ENCODE measurements around the gene MAGI1. TPM values are rescaled to one million over a fixed set of nuclear protein-coding genes. Genes with fewer than 3 reads are reported as not detected.

The MAGI1 gene
- total and polyA plus RNA-seq, 2 donors (not counting 1 experiment from before 2014, with no cell fraction given), result 15.7 to 23.7 TPM

- DNase-seq (ENCODE audit: low read depth in 2 of 2), result no peak
- H3K79me2 ChIP-seq (ENCODE audit: control insufficient read depth, insufficient read depth, low read length), result no peaks in the 10 kb centered on the region
- H3K9me3 ChIP-seq (ENCODE audit: control insufficient read depth, insufficient read depth, low read depth, low read length), result no peaks in the 10 kb centered on the region
- no peaks in the 10 kb centered on the region for H3K27me3 ChIP-seq (ENCODE audit: control insufficient read depth, insufficient read depth, low read length)
- no peak overlapping the region for H2AFZ ChIP-seq (ENCODE audit: low read length)
- no peak overlapping the region for H3K4me2 ChIP-seq (ENCODE audit: extremely low read depth, insufficient read depth, low read length)
- no peak for TF ChIP-seq EZH2 (IDR thresholded peaks at IDR 0.05; ENCODE audit: low read length, missing control alignments)
- TF ChIP-seq, protein P1, sequence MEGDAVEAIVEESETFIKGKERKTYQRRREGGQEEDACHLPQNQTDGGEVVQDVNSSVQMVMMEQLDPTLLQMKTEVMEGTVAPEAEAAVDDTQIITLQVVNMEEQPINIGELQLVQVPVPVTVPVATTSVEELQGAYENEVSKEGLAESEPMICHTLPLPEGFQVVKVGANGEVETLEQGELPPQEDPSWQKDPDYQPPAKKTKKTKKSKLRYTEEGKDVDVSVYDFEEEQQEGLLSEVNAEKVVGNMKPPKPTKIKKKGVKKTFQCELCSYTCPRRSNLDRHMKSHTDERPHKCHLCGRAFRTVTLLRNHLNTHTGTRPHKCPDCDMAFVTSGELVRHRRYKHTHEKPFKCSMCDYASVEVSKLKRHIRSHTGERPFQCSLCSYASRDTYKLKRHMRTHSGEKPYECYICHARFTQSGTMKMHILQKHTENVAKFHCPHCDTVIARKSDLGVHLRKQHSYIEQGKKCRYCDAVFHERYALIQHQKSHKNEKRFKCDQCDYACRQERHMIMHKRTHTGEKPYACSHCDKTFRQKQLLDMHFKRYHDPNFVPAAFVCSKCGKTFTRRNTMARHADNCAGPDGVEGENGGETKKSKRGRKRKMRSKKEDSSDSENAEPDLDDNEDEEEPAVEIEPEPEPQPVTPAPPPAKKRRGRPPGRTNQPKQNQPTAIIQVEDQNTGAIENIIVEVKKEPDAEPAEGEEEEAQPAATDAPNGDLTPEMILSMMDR (conservative IDR thresholded peaks at IDR 0.05 in 1 of 2, IDR thresholded peaks at IDR 0.05 in 1 of 2; ENCODE audit: low read depth in 1 of 2, low read length in 2 of 2), result no peak
- no peaks in the 10 kb centered on the region for H4K20me1 ChIP-seq (ENCODE audit: control insufficient read depth, extremely low read depth, insufficient read depth, low read length)
- no peak overlapping the region for H3K27ac ChIP-seq (ENCODE audit: insufficient read depth, low read length)
- H3K4me1 ChIP-seq (ENCODE audit: control insufficient read depth, extremely low read depth, insufficient read depth, low read length), result no peaks in the 10 kb centered on the region
- no peaks in the 10 kb centered on the region for H3K36me3 ChIP-seq (ENCODE audit: control insufficient read depth, insufficient read depth, low read length)
- H3K9ac ChIP-seq (ENCODE audit: insufficient read depth, low read length), result no peak overlapping the region
- H3K4me3 ChIP-seq (replicated peaks in 1 of 4; ENCODE audit: control extremely low read depth in 1 of 4, insufficient read depth in 1 of 4, low read depth in 3 of 4, low read length in 4 of 4), result no peak overlapping the region
These were observed 691.6 kb downstream of the MAGI1 start for GRCh38 chr3:65347166-65347565.

DNA sequence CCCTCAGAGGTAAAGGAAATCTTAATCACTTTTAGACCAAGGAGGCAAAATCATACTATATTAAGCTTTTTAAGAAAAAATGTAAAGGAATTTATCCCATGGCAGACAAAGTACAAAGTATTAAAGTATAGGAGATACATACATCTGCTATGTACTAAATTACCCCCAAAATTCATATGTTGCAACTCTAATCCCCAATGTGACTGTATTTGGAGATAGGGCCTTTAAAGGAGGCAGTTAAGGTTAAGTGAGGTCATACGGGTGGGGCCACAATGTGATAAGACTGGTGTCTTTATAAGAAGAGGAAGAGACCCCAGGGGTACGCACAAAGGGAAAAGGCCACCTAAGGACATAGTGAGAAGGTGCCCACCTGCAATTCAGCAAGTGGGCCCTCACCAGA lies 693.9 kb downstream of the MAGI1 start:
- no peaks in the 10 kb centered on the region for H3K4me1 ChIP-seq (ENCODE audit: control insufficient read depth, extremely low read depth, insufficient read depth, low read length)
- H3K9ac ChIP-seq (ENCODE audit: insufficient read depth, low read length), result no peak overlapping the region
- no peaks in the 10 kb centered on the region for H3K79me2 ChIP-seq (ENCODE audit: control insufficient read depth, insufficient read depth, low read length)
- H3K36me3 ChIP-seq (ENCODE audit: control insufficient read depth, insufficient read depth, low read length), result no peaks in the 10 kb centered on the region
- no peak for DNase-seq (ENCODE audit: low read depth in 2 of 2)
- no peak for TF ChIP-seq EZH2 (IDR thresholded peaks at IDR 0.05; ENCODE audit: low read length, missing control alignments)
- TF ChIP-seq, protein P1 (conservative IDR thresholded peaks at IDR 0.05 in 1 of 2, IDR thresholded peaks at IDR 0.05 in 1 of 2; ENCODE audit: low read depth in 1 of 2, low read length in 2 of 2), result no peak
- no peak overlapping the region for H3K27ac ChIP-seq (ENCODE audit: insufficient read depth, low read length)
- H3K27me3 ChIP-seq (ENCODE audit: control insufficient read depth, insufficient read depth, low read length), result no peaks in the 10 kb centered on the region
- no peak overlapping the region for H2AFZ ChIP-seq (ENCODE audit: low read length)
- no peaks in the 10 kb centered on the region for H3K9me3 ChIP-seq (ENCODE audit: control insufficient read depth, insufficient read depth, low read depth, low read length)
- no peaks in the 10 kb centered on the region for H4K20me1 ChIP-seq (ENCODE audit: control insufficient read depth, extremely low read depth, insufficient read depth, low read length)
- H3K4me2 ChIP-seq (ENCODE audit: extremely low read depth, insufficient read depth, low read length), result no peak overlapping the region
- no peak overlapping the region for H3K4me3 ChIP-seq (replicated peaks in 1 of 4; ENCODE audit: control extremely low read depth in 1 of 4, insufficient read depth in 1 of 4, low read depth in 3 of 4, low read length in 4 of 4)

DNA sequence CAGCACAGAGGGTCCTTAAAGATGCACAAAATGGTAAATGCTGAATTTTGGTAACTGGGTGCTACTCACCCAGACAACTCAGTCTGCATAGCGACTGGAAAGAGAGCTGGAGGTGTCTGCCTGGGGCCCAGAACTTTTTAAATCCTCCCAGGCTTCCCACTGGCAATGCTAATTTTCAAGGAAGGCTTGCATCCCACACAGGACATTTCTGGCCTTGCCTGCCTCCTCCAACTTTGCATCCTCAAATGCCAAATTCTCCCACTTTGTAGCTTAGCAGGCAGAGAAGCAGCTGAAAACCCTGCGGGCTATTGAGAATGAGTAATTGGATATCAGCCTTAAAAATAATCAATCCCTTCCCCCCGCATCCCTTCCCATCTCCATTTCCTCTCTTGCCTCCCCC lies 694.3 kb downstream of the MAGI1 start:
- H3K4me2 ChIP-seq (ENCODE audit: extremely low read depth, insufficient read depth, low read length), result no peak overlapping the region
- TF ChIP-seq, protein P1 (conservative IDR thresholded peaks at IDR 0.05 in 1 of 2, IDR thresholded peaks at IDR 0.05 in 1 of 2; ENCODE audit: low read depth in 1 of 2, low read length in 2 of 2), result no peak
- no peak for TF ChIP-seq EZH2 (IDR thresholded peaks at IDR 0.05; ENCODE audit: low read length, missing control alignments)
- no peaks in the 10 kb centered on the region for H3K9me3 ChIP-seq (ENCODE audit: control insufficient read depth, insufficient read depth, low read depth, low read length)
- H3K4me1 ChIP-seq (ENCODE audit: control insufficient read depth, extremely low read depth, insufficient read depth, low read length), result no peaks in the 10 kb centered on the region
- H4K20me1 ChIP-seq (ENCODE audit: control insufficient read depth, extremely low read depth, insufficient read depth, low read length), result no peaks in the 10 kb centered on the region
- no peaks in the 10 kb centered on the region for H3K36me3 ChIP-seq (ENCODE audit: control insufficient read depth, insufficient read depth, low read length)
- no peak for DNase-seq (ENCODE audit: low read depth in 2 of 2)
- H3K4me3 ChIP-seq (replicated peaks in 1 of 4; ENCODE audit: control extremely low read depth in 1 of 4, insufficient read depth in 1 of 4, low read depth in 3 of 4, low read length in 4 of 4), result no peak overlapping the region
- H3K79me2 ChIP-seq (ENCODE audit: control insufficient read depth, insufficient read depth, low read length), result no peaks in the 10 kb centered on the region
- no peak overlapping the region for H2AFZ ChIP-seq (ENCODE audit: low read length)
- no peaks in the 10 kb centered on the region for H3K27me3 ChIP-seq (ENCODE audit: control insufficient read depth, insufficient read depth, low read length)
- no peak overlapping the region for H3K9ac ChIP-seq (ENCODE audit: insufficient read depth, low read length)
- no peak overlapping the region for H3K27ac ChIP-seq (ENCODE audit: insufficient read depth, low read length)
